SK-MEL-5 (cell line): ENCODE measurements around the gene PIK3R2. TPM values are rescaled to one million over a fixed set of nuclear protein-coding genes. Genes with fewer than 3 reads are reported as not detected.

ENCODE experiments used
- DNase-seq: peaks from one replicate; pipeline ENCODE4 v3.0.0-alpha.2; 2016; ENCODE audit warnings: low read depth, low spot score
- in situ Hi-C: cut with HindIII; loops from 2 replicates; pipeline ENCODE4 v1.10.0; 2016; ENCODE audit warnings: low sequenced_read_pairs, high pct_unique_total_duplicates, low pct_unique_long_range_greater_than_20kb
- total RNA-seq: library from RNA; depleted of rRNA; stranded (reverse); fragments of >200 nt; shearing (Covaris generic); gene quantifications from 2 replicates; pipeline ENCODE4 v1.2.3, GENCODE V29; 2014

Gene PIK3R2
- total RNA-seq, 1 experiment from 2014 or later, result 8.9 TPM

DNA sequence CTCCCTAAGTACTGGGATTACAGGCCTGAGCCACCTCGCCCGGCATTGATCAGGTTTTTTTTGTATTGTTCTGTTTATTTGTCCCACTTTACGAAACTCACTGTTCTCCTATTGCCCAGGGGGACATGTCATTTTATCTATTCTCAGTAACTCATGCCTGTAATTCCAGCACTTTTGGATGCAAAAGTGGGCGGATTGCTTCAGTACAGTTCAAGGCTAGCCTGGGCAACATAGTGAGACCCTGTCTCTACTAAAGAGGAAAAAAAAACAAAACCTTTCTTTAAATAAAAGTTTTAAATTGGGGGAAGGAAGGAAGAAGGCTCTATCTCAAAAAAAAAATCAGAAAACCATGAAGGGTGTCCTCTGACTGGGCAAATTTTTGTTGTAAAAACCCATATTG lies 37.3 kb downstream of the PIK3R2 start:
- in situ Hi-C loops, result no loop called here

DNA sequence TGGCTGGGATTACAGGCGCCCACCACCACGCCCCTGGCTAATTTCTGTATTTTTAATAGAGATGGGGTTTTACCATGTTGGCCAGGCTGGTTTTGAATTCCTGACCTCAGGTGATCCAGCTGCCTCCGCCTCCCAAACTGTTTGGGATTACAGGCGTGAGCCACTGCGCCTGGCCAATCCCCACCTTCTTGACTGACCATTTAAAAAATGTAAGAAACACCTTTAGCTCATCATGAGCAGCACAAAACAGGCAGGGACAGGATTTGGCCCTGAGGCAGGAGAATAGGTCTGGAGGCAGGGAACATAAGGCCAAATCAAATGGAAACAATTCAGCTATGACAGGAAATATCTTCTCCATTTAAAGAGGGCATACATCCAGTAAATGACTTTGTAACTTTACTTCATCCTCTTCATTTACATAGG lies 38.7 kb downstream of the PIK3R2 start:
- in situ Hi-C loops, result no loop called here
- no peak for DNase-seq

More for the DNA sequence above, 37.3 kb downstream of the PIK3R2 start:
- DNase-seq, result no peak

DNA sequence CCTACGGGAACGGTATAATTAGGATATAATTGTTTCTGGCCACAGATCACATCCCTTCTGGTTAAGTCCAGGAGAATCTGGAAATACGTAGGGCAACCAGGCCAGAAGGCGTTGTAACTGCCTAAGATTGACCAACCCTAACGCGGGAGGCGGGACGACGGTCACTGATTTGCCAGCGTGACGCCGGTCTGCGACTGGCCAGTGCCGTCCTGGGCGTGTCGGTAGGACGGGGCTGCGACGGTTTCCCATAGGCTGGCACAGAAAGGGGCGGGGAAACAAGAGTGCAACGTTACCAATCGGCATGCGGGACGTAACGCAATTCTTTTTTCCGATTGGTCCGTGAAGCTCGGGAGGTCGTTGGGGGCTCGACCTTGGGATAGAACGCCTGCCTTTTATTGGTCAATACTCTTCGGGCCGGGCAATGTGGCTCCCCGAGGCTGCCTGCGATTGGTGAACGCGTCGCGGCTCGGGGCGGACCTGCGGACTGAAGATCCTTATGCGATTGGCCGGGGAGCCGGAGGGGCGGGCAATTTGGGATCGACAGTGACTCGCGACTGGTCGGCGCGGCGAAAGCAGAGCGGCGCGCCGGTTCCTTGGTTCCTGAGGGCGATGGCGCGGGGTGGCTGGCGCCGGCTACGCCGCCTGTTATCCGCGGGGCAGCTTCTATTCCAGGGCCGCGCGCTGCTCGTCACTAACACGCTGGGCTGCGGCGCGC lies 39.9 kb downstream of the PIK3R2 start, which contains the start of gene MPV17L2:
TSS of gene MPV17L2 (plus strand) at position 546 of the 715 bp plus-strand sequence. CDS start at position 610, 64 bp downstream.
- in situ Hi-C loops, result no loop called here
- peak; percentile 99 for DNase-seq

DNA sequence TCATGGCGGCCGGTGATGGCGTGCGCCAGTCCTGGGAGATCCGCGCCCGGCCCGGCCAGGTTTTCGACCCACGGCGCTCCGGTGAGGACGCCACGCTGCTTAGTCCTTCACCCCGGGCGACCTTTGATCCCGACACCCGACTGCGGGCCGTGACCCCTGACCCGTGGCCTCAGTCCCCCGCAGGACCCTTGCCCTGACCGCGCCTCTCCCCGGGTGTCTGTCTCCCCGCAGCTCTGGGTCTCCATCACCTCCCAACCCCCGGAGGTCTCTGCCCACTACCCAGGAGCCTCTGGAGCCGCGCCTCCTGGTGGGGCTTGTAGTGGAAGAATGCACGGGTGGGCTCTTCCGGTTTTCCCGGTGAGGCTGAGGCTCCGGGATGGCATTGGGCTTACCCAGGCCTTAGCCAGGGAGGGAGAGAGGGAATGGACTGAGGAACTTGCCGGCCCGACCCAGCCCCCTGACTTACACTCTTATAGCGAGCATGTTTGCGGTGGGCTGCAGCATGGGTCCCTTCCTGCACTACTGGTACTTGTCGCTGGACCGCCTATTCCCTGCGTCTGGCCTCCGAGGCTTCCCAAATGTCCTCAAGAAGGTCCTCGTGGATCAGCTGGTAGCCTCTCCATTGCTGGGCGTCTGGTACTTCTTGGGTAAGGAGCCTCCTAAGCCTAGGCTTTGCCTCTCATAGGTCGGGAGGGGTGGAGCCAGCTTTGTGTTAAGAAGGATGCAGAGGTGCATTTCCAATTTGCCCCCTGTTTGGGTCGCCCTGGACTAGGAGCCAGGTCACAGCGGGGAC lies 40.6 kb downstream of the PIK3R2 start:
- DNase-seq, result no peak
- in situ Hi-C loops, result no loop called here

DNA sequence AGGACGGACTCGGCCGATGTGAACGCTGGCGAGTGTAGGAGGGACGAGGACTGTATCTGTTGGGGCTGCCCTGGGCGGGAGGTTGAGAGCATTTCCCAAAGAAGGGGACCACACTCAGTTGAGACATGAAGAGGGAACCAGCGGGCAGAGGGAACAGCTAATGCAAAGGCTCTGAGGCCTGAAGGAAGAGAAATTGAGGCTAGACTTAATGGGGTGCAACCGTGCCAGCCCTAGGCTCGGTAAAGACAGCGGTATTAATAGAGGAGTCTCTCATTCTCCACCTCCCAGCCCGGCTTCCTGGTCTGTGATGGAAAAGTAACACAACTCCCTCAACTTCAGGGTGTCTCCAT lies 41.2 kb downstream of the PIK3R2 start:
- no peak for DNase-seq
- in situ Hi-C loops, result no loop called here

DNA sequence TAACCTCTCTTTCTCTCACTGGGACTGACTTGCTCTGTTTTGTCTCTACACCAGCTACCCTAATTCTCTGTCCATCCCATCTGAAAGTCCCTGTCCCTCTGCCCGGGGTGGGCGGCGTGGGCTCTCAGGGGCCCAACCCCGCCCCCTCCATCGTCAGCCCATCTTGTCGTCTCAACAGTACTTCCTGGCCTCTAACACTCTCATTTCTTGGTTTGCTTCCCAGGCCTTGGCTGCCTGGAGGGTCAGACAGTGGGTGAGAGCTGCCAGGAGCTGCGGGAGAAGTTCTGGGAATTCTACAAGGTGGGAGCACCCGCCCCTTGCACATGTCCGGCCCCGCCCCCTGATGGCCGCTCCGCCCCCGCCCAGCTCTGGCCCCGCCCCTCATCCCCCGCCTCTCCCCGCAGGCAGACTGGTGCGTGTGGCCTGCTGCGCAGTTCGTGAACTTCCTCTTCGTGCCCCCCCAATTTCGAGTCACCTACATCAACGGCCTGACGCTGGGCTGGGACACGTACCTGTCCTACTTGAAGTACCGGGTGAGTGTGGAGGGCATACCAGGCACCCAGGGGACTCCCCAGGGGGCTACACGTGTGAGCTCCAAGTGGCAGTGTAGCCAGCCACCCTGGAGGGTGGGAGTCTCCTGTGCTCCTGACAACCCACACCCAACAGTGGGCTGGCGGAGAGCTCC lies 41.7 kb downstream of the PIK3R2 start:
- in situ Hi-C loops, result no loop called here
- DNase-seq, result no peak

DNA sequence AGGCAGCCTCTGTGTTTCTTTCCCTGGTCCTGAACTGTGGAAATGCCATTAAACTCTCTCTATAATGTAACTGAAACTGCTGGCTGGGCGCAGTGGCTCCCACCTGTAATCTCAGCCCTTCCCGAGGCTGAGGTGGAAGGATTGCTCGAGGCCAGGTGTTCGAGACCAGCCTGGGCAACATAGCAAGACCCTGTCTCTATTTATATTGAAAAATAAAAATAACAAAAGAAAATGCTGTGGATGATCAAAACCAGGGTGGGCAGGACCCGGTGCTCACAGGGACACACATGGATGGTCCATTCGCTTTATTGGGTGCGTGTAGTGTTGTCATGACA lies 43.5 kb downstream of the PIK3R2 start:
- no peak for DNase-seq
- in situ Hi-C loops, result no loop called here

DNA sequence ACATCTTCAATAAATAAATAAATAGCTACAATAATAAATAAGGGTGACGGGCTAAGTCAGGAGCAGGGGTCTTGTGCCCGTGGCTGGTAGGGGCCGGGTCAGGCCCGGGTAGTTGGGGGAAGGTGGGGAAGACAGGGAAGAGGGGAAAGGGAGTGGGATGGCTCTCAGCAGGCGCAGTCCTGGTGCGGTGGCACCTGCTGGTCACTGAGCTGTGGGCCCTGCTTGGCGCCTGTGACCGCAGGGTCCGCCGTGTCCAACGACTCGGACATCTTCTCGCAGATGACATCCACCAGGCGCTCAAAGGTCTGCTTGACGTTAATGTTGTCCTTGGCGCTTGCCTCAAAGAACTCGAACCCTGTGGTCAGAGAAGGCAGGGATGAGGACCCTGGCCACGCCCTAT lies 44.3 kb downstream of the PIK3R2 start:
- in situ Hi-C loops, result no loop called here

DNA sequence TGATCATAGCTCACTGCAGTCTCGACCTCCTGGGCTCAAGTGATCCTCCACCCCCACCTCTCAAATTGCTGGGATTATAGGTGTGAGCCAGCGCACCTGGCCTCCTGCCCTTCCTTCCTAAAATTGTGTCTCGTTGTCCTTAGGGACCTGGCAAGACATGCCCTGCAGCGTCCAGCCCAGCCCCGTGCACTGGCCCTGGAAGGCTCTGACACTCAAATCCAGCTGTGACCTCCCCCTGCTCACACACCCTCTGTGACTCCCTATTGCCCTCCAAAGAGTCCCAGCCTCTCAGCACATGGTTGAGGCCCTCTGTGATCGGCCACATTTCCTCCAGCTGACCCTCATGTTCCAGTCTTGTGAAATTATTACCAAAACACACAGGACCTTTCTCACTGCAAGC lies 45.0 kb downstream of the PIK3R2 start:
- no peak for DNase-seq
- in situ Hi-C loops, result no loop called here

More for the DNA sequence above, 44.3 kb downstream of the PIK3R2 start:
- DNase-seq, result no peak

DNA sequence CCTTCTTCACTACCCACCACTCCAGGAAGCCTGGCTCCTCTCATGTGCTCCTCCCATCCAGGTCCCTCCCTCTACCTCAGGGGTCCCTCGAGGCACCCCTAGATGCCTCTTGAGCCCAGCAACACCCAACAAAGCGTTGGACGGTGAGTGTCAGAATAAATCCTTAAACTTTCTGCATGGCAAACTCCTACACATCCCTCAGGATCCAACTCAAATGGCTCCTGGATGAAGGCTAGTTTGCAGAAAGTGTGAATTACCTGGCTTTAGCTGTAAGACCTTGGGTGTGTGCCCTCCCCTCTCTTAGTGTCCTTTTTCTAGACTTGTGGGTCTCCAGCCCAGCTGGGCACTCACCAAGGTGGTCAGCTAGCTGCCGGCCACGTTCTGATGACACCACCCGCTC lies 45.4 kb downstream of the PIK3R2 start:
- no peak for DNase-seq
- in situ Hi-C loops, result no loop called here

DNA sequence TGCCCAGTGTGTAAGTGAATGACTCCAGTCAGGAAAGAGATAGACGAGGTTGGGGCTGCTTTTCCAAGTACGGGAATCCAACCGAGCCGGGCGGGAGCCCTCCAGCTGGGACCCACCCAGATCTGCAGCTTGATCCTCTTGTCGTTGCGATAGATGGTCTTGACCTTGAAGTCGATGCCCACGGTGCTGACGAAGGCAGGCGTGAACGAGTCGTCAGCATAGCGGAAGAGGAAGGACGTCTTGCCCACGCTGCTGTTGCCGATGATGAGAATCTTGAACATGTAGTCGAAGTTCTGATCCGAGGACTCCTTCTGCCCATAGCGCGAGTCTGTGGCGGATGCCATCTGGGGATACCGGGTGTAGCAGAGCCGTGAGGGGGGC lies 49.4 kb downstream of the PIK3R2 start:
- in situ Hi-C loops, result no loop called here
- DNase-seq, result no peak

DNA sequence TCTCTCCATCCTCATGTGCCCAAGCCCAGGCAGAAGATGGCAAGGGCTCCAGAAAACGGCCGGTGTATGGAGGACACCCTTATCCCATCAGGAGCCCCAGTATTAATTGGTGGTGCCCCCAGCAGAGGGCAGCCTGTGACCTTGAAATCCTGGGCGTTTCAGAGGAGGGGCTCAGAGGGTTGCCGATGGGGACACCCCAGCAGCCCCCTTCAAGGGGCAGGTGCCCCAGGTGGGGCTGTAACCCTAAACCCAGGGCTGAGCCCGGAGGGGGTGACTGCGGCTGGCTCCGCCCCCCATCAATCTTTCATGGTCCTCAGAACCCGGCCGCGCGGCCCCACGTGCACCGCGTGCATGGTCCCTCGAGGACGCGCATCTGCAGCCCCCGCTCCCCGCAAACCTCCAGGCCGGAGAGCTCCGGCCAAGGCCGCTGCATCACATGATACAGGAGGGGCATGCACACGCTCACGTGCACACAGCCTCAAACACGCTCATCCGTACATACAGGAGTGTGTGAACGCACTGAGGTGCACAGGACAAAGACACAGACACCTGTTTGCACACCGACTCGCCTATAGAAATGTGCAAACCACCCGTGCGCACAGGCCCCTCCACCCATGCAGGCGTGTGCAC lies 49.9 kb downstream of the PIK3R2 start:
- in situ Hi-C loops, result no loop called here
- DNase-seq, result peak; percentile 40

DNA sequence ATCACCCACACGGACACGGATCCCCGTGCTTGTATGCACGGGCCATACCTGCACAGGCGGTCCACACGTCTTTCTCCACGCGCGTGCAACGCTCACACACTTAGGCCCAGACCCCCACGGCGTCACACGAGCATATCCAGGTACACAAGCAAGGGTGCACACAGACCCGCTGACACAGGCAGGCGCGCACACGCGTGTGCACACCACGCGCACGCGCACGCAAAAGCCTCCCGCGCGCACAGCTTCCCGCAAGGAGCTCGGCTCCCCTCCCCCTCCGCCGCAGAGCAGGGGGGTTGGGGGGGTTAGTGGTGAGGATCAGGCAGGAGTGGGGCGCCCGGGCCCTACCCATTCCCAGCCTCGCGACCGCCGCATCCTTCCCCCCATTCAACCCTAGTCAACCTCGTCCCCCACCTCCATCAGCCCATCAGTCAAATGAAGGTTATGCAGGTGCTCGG lies 50.5 kb downstream of the PIK3R2 start:
- in situ Hi-C loops, result no loop called here
- no peak for DNase-seq

DNA sequence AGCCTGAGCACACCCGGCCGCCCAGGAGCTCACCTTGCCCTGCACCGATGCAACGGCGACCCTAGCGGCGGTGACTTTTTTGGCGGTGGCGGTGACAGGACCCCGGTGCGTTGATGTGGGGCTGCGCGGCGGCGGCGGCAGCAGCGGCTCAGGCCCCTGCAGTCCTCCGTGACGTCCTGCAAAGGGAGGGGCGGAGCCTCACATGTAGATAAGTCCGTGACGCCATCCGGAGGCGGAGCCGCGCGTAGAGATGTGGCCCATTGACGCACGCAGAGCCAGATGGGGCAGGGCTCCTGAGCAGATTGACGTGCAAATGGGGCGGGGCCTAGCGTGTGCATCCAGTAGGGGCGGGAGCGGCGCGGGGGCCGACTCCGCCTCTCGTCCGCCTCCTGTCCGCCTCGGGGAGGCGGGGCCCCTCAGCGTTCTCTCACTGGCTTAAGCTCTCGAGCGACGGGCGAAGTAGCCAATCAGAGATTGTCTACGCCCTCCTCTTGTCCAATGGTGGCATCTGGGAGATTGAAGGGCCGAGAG lies 51.0 kb downstream of the PIK3R2 start, which contains the start of gene RAB3A:
TSS of gene RAB3A (minus strand) at position 180 of the 531 bp plus-strand sequence. CDS start 1,302 bp downstream, outside the sequence.
- peak; percentile 99 for DNase-seq
- in situ Hi-C loops, result no loop called here

DNA sequence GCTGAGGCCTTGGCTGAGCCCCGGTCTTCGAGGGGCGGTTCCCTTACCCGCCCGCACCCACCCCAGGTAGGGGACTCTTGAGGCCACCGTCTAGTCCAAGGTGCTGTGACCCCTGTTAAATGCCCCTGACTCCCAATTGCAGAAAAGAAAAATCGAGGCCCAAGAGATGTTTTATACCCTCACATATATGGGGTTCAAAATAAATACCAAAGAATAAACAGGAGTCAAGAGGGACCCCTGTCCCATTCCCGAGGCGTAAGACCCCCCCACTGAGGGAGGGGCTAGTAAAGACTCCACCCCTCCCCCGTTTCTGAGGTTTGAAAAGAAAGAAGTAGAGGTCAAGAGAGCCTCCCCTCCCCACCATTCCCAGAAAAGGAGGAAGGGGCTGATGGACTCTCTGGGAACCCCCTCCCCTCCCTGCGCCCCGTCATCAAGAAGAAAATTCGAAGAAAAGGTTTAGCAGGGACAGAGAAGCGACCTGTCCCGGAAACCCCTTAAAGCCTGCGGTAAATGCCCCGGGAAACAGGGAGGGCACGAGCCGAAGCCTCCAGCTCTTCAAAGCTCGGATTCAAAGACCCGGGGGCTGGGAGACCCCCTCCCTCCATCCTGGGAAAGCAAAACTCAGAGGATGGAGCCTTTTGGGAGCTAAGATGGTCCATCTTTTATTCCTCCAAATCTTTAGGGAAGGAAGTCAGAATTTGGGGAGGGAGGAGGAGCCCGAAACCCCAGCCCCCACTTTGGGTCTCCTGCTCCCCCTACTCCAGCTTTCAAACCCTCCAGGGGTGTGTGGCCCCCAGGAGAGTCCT lies 51.6 kb downstream of the PIK3R2 start:
- in situ Hi-C loops, result no loop called here
- peak; percentile 24 for DNase-seq

DNA sequence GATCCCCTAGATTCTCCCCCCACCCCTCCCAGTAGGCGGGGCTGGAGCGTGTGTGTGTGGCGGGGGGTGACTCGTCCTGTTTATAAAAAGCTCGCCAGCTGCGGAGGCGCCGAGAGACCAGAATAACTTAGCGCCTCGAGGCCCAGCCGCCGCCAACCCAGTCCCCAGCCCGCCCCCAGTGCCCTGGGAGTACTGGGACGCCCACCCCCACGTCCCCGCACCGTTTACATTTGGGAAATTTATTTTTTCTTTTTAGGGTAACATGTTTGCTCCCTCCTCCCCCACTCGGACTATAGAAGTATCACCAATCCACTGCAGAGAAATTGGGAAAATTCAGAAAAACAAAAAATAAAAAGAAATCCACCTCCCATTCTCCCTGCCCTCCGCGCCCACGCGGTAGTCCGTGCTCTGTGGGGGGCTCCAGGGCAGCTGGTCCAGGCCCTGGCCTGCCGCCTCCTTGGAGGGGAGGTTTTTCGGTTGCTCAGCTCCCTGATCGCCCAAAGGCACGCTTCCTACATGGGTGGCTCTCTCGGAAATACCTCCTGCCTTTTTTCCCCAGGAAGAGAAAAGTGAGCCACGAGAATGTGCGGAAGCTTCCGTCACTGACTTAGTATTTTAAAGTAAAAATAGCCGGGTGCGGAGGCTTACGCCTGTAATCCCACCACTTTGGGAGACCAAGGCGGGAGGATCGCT lies 52.4 kb downstream of the PIK3R2 start:
- in situ Hi-C loops, result no loop called here

More for the DNA sequence above, 52.4 kb downstream of the PIK3R2 start:
- peak; percentile 51 for DNase-seq
